HG03097 (cell line): ENCODE measurements around the gene EP400.

Experiments used
- ATAC-seq: cut with Tn5 transposase; IDR thresholded peaks from one replicate; pipeline ENCODE4 v1.9.1; 2021; ENCODE audit not compliant: unreplicated experiment, low FRiP score

Gene EP400

GRCh38 chr12:131927110-131928079, 22.3 kb upstream of the EP400 start:
- no peak for ATAC-seq

GRCh38 chr12:131928080-131928710, 21.5 kb upstream of the EP400 start:
- no peak for ATAC-seq

GRCh38 chr12:131928711-131929580, 20.8 kb upstream of the EP400 start, which contains the start of gene PUS1:
Gene PUS1, plus strand, starts transcription at chr12:131929276. Its CDS starts 447 bp downstream, at chr12:131929723.
- ATAC-seq, result peak; percentile 60

- ATAC-seq, result peak; percentile 30
Observed at GRCh38 chr12:131929581-131930456, 19.9 kb upstream of the EP400 start.

- no peak for ATAC-seq
Observed at GRCh38 chr12:131930510-131930909, 19.2 kb upstream of the EP400 start.

- ATAC-seq, result no peak
Observed at GRCh38 chr12:131933387-131933786, 16.4 kb upstream of the EP400 start.

- no peak for ATAC-seq
Observed at GRCh38 chr12:131934535-131934934, 15.2 kb upstream of the EP400 start.

- ATAC-seq, result no peak
Observed at GRCh38 chr12:131938082-131938481, 11.7 kb upstream of the EP400 start.

GRCh38 chr12:131939007-131939406, 10.7 kb upstream of the EP400 start:
- no peak for ATAC-seq

GRCh38 chr12:131940141-131940547, 9.6 kb upstream of the EP400 start:
- ATAC-seq, result no peak

GRCh38 chr12:131941116-131941986, 8.4 kb upstream of the EP400 start:
- ATAC-seq, result no peak

GRCh38 chr12:131941987-131942341, 7.8 kb upstream of the EP400 start:
- ATAC-seq, result no peak

GRCh38 chr12:131942671-131943070, 7.1 kb upstream of the EP400 start:
- no peak for ATAC-seq

GRCh38 chr12:131943389-131943788, 6.4 kb upstream of the EP400 start:
- ATAC-seq, result no peak

- no peak for ATAC-seq
Observed at GRCh38 chr12:131943876-131944275, 5.9 kb upstream of the EP400 start.

- no peak for ATAC-seq
Observed at GRCh38 chr12:131944601-131945251, 5.0 kb upstream of the EP400 start.

- no peak for ATAC-seq
Observed at GRCh38 chr12:131946757-131947156, 3.0 kb upstream of the EP400 start.

GRCh38 chr12:131947482-131948027, 2.2 kb upstream of the EP400 start:
- no peak for ATAC-seq
